HG03095 (cell line): Measurements from ENCODE around the gene PIEZO2.

Experiments used
- ATAC-seq: cut with Tn5 transposase; IDR thresholded peaks from one replicate; pipeline ENCODE4 v1.9.1; 2021; ENCODE audit warnings: moderate library complexity; ENCODE audit not compliant: unreplicated experiment

Gene PIEZO2

DNA sequence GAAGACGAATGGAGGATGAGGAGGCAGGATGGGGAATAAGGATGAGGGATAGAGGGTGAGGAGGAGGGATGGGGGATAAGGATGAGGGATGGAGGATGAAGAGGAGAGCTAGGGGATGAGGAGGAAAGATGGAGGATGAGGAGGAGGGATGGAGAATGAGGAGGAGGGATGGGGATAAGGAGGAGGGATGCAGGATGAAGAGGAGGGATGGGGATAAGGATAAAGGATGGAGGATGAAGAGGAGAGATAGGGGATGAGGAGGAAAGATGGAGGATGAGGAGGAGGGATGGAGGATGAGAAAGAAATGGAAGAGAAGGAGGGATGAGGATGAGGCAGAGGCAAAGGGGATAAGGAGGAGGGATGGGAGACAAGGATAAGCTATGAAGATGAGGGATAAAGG lies 393.5 kb downstream of the PIEZO2 start:
- ATAC-seq, result no peak

DNA sequence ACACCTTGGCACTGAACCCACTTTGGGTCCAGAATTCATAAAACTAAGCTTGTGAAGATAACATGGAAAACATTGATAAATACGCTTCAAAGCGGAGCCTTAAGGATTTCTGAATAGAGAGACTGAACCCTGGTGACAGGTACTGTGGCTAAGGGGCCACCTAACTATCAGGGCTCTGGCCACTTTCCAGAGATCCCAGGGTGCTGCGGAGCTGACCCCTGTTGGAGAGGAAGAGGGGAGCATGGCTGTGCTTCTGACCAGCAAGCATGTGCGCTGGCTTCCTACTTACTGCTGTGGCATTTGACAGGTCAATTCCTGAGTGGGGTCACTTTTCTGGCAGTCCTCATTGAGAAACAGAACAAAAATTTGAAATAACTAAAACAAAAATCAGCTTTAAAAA lies 395.2 kb downstream of the PIEZO2 start:
- ATAC-seq, result no peak

DNA sequence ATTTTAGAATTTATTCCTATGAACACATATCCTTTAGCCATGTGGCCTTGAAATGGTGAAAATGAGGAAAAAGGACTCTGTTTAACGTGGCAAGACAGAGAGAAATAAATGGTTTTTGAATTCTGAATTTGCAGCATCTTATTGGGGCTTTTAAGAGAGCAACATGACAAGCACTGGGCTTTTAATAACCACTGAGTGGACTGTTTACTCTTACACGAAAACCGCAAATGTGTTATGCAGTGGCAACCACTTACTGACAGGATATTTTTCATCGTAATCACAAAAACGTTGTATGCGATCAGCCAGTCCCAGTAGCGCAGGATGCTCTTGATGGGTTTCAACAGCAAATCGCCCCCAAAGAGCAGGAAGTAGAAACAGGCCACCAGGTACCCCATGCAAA lies 397.0 kb downstream of the PIEZO2 start:
- ATAC-seq, result no peak

DNA sequence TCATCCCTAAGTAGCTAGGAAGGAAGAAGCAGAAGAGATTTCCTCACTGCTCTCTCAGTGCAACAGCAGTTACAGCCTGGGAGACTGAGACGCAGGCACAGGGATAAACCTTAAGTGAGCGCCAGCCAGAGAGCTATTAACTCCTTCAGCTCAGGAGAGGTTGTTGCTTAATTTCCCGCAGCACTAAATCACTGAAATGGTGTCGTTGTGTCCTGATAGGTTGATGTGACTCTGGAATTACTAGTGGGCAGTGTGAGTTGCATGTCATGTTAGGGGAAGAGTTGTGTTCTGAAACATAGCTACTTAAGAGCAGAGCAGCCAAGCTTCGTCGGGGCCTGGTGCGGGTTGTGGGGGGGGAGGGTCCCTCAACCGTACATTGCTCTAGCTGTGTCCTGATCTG lies 397.7 kb downstream of the PIEZO2 start:
- no peak for ATAC-seq

DNA sequence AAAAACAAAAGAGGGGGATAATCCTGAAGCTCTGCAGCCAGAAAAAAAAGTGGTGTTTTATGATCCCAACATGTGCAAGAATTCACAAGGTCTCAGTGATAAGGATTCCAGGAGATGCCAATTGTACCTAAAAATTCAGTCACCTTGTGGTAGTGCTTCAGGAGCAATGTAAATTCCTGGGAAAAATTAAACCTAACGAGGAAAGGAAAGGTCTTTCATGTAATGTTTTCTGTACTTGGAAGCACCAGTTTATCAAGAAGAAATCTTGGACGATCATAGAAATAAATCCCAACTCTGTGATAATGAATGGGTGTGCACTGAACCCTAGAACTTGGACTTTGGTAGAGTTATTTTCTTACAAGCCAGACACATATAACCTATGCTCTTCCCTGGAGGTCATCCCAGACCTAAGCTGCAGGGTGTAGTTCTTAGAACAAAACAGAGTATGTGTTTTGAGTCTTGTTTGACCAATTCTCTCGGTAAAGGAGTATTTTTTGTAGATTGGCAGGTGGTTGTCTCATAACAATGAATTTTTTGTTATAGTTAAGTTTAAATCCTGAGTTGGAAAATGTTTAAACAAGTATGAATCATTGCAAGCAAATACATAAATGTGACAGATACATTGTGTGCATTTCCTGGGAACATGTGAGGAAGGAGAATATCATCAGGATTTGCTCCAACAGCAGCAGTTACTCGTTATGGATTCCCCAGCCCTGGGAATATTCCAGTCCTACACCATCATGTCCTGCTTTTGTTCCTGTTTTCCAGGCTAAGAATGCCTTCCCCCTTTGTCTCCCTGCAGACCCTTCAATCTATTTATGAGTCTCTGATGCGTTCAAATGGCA lies 399.0 kb downstream of the PIEZO2 start:
- ATAC-seq, result no peak

DNA sequence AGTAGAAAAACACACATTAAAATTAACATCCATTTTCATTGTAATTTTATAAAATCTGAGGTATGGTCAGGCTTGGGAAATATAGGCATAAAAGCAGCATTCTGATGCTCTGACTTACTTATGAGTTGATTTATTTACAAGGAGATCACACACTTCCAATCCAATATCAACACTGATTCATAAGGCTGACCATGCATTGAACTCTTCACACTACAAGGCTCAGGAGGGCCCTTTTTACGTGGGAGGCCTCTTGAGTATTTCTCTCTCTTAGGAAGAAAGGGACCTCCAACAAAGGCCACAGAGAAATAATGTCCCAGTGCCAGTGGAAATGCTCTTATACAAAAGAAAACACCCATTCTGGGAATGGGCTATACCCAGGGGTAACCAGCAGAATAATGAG lies 400.7 kb downstream of the PIEZO2 start:
- no peak for ATAC-seq

DNA sequence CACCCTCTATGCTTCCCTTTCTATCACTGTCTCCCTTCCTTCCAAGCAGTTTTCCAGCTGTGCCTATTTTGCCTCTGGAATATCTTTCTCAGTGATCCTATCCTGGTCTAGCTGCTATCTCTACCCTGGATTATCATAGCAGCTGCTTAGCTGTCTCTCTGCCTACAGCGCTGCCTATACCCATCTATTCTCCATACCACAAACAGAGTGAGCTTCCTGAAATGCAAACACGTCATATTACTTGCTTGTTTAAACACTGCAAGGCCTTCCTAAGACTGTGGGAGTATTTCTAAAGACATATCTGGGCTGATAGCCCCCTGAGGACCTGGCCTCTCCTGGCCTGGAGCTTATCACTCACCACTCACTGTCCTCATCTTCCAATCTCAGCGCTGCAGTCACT lies 403.4 kb downstream of the PIEZO2 start:
- ATAC-seq, result no peak

DNA sequence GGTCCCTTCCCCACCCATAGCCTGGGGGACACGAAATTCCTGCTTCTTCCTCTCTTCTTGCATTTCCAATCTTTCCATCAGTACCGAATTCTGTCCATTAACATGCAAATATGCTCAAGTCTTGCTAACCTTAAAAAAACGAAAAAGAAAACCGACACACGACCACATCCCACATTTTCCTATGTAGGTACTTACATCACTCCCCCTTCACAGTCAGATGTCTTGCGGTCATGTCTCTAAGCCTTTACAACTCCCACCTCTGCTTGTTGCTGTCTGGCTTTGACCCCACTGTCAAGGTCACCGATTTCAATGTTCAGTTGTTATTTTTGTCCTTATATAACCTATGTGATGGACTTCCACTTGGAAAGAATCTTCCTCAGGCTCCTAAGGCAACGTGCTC lies 404.1 kb downstream of the PIEZO2 start:
- no peak for ATAC-seq

DNA sequence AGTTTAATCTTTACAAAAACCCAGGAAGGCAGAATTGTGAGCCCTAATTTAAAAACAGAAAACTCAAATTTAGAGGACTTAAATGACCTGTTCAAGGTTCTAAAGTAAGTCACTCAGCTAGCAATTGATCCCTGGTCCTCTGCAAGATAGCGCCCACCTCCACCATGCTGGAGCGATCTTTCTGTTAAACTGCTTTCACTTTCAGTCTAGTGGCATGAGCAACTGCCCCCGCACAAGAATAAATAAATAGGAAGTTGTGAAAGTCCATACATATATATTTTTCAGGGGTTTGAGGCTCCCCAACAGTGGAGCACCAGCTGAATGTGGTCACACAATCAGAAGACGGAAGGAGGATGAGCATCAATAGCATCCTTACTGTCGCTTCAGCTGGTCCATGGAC lies 405.6 kb downstream of the PIEZO2 start:
- no peak for ATAC-seq

DNA sequence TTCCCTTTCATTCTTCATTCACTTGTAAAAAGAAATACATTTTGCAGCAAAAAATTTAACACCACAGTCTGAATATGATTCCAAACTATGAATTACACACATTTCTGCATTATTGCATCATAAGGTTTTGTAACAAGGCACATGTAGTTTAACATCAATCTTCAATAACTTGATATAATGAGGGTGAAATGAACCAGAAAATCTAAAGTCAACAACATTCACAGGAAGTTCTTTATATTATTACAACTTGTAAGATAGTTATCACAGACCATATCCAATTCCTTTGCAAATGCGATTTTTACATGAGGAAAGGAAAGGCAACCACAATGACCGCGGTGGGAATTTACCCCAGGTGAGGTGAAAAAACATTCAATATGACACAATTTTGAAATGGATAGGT lies 410.2 kb downstream of the PIEZO2 start:
- no peak for ATAC-seq

DNA sequence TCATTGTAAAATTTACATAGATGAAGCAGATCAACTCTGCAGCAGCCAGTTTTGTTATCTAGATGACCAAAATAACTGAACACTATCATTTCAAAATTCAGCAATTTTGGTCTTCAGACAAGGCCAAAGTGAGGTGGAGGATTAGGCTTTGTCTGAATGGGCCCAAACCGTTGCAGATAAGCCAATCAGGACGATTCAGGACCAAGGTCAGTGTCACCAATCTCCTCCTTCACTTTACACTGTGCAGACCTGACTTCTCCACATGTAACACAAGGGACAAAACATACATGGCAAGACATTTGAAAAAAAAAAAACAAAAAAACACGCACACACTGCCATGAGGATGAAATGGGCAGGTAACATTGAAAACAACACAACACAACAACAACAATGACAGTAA lies 412.4 kb downstream of the PIEZO2 start:
- ATAC-seq, result no peak

DNA sequence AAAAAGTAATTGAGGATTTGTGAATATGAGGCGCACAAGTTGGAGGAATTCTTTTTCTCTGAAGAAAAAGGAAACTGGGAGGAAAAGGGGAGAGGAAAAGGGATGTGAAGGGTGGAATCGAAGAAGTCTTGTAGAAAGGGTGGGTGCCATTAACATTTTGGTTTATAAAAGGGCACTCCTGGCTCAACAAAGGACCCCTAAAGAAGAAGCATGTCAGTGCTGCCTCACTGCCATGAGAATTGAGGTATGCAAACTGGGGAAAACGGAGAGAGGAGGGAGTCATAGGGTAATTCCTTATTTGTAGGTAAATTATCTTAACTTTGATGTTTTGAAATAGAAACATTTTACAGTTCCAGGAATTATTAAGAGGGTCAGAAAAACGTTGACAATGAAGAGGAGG lies 416.4 kb downstream of the PIEZO2 start:
- ATAC-seq, result no peak

DNA sequence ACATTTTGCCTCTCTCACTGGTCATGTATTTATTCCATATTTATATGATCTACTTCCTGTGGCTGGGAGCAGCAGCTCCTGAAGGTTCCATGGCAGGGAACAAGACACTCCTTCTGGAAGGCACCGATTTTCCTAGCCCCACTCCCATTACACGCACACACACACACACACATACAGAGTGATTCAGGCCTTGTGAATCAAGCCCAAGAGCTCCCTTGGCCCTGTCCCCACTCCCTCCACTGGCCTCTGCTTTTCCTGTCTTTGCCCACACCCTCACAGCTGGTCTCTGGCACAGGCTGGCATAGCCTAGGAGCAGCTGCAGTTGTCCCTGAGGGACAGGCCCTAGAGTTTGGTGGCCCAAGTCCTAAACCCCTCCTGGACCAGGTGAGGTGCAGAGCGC lies 421.9 kb downstream of the PIEZO2 start:
- no peak for ATAC-seq

DNA sequence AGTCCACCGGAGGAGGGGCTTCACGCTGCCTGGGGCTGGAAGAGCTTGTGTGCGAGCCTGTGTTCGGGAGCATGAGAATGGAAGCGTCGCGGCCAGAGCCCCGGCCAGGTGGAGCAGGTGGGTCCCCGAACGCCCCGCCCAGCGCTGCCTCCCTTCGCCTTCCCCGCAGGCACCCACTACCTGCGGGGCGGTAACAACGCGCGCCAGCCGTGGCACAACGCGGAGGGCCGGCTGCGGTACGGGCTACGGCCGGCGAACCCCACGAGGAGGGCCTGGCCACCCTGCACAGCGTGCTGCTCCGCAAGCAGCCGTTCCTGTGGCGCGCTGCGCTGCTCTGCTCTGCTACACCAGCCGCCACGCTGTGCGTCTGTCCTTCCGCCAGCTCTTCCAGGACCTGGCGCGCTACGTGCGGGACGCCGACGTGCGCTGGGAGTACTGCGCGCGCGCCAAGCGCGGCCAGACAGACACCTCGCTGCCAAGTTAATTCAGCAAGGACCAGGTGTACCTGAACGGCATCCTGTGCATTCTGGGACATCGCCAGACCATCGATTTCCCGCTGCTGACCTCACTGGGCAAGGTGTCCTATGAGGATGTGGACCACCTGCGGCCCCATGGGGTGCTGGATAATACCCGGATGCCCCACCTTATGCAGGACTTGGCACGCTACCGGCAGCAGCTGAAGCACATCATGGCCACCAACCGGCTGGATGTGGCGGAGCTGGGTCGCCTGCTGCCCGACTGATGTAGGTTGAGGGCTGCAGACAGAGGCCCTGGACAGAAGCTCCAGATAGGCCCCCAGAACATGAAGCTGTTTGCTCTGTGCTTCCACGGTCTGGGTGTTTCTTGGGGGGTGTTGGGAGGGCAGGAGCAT lies 422.9 kb downstream of the PIEZO2 start:
- no peak for ATAC-seq

DNA sequence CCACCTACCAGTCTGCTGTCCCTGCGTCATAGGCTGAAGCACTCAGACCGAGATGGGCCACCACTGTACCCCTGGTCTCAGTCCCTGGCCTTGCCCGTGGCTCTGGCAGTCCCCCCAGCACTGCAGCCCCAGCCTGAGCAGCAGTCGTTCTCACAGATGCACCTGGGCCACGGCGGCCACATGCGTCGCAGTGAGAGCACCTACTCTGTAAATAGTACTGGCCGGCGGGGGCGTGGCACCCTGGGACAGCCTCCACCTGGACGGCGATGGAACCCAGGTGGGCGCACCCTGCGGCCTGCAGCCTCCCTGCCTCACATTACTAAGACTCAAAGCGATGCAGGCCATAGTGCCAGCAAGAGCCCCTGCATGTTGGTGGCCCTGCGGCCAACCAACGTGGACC lies 424.7 kb downstream of the PIEZO2 start:
- ATAC-seq, result no peak

DNA sequence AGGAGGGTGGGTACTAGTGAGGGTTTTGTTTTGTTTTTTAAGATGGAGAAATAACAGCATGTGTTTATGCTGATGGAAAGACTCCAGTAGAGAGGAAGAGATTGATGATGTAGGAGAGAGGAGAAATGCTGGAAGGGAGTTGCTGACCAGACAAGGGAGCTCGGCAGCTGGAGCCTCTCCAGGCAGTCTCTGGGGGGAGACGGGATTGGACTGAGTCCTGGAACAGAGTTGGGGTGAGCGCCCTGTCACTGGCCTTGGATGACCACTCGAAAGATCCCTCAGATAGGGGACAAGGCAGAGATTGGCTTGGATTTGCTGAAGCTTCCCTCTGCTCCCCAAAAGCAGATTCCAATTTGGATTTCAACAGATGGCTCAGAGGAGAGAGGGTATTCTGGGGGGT lies 425.9 kb downstream of the PIEZO2 start:
- ATAC-seq, result no peak

DNA sequence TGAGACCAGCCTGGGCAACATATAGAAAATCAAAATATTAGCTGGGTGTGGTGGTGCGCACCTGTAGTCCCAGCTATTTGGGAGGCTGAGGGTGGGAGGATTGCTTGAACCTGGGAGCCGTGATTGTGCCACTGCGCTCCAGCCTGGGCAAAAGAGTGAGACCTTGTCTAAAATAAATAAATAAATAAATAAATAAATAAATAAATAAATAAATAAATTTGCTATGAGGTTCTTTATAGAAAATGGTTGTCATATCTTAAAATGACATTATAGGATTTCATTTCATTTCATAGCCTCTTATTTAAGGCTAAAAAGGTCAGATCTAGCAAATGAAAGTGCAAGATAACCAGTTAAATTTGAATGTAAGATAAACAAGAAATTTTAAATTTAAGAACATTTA lies 430.6 kb downstream of the PIEZO2 start:
- ATAC-seq, result no peak

DNA sequence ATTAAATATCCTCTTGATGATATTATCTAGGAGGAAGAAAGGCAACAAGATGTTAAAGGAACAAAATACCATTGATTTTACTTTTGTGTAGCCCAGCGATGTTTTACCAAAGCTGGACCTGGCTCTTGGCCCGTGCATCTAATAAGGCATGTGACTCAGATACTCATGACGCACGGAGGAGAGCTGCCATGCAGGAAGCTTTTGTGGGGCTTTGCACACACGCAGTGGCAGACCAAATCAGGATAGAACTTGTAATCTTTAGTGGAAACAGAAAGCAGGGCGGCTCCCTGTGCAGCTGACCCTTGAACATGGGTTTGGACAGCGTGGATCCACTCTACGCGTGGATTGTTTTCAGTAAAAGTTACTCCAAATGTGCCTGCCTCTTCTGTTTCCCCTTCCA lies 433.6 kb downstream of the PIEZO2 start:
- ATAC-seq, result no peak

DNA sequence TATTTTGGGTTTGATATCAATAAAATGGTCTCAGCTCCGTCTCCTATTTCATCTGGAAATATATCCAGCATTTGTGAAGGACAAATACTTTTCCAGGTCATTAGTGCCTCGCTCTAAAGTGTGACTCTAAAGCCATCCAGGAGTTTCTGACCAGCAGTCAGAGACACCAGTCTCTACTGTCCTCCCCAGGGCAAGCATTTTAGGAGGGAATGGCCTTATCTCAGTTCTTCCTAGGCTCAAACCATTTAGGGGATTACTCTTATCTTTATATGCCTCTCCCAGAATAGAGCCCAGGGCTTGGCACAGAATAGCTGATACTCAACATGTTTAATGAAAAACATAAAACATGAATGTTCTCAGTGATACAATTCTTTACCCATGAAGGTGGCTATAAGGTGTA lies 436.0 kb downstream of the PIEZO2 start:
- ATAC-seq, result no peak

DNA sequence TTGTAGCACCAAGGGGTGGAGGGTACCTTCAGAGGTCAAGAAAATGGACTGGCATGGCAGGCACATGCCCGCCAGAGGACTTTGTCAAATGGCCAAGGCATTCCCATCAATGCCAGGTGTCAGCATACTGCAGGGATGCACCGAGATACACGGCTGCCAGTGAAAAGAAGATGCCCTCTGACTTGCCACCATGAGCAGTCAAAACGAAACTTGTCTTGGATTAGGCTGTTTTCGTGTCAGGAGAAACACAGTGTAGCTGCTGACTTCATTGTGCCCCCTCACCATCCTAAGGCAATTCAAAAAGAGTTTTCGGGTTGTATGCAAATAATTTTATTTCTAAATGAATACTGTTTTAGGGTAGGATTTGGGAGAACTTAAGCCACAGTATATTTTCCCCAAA lies 442.1 kb downstream of the PIEZO2 start:
- ATAC-seq, result no peak

DNA sequence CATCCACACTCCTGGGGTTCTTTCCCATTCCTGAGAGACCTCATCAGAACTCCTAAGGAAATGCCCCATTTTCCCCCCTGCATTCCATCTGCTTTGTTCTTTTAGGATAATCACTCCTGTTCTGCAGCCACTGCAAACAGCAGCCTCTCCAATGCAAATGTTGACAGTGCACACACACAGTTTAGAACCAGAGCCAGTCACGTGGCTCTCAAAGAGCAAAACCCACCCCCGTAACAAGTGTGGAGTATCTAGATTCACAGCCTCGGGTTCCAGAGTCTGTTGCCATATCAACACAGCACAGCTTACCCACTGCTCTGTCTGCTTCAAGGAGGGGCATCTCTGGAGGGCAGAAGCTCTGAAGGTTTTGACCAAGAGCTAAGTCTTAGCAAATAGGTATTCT lies 443.6 kb downstream of the PIEZO2 start:
- no peak for ATAC-seq

DNA sequence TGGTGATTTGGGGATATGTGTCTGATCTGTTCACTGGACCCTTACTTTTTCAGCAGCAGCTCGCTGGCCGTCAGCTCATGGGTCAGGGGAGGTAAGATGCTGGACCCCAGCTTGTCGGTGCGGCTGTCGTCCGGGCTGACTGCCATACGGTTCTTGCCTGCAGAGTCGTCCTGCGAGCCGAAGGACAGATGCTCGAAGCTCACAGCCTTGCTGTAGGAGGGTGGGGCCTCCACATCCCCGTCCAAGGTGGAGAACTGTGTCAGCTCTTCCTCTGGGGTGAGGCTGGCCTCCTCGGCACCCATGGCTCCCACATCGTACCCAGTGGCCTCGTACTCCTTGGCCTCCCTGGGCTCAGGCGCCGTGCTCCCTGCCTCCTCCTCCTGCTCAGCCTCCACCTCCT lies 444.1 kb downstream of the PIEZO2 start:
- ATAC-seq, result no peak
